Psoas muscle (tissue), 8 donors: ENCODE data around the gene SCARB1. TPM values are rescaled to one million over a fixed set of nuclear protein-coding genes. Genes with fewer than 3 reads are reported as not detected.

Source experiments
- ATAC-seq, 4 donors: fragments of 200-7000 bp; cut with Tn5 transposase; one replicate each; pipeline ENCODE4 v1.9.1; 2020; ENCODE audit warnings: moderate library complexity in 3 of 4, mild to moderate bottlenecking in 2 of 4
- DNase-seq, 2 donors: peaks; one replicate each; pipeline ENCODE4 v3.0.0-alpha.2; 2020
- H3K27ac ChIP-seq: fragments of 200-600 bp; one replicate; pipeline ENCODE4 v1.8.0; 2022
- H3K27me3 ChIP-seq, 3 donors: fragments of 200-600 bp in 1 of 3; one replicate each; pipeline versions ENCODE4 v1.6.1 to v1.8.0; 2013 to 2022; ENCODE audit warnings: low read length in 2 of 3, mild to moderate bottlenecking in 2 of 3, moderate library complexity in 1 of 3; ENCODE audit not compliant: insufficient read depth in 3 of 3
- H3K36me3 ChIP-seq, 2 donors: fragments of 200-600 bp in 1 of 2; one replicate each; pipeline versions ENCODE4 v1.6.1 to v1.8.0; 2013 to 2022; ENCODE audit warnings: low read depth in 1 of 2, mild to moderate bottlenecking in 1 of 2, moderate library complexity in 1 of 2; ENCODE audit not compliant: insufficient read depth in 1 of 2
- H3K4me1 ChIP-seq: fragments of 200-600 bp; one replicate; pipeline ENCODE4 v1.8.0; 2022
- H3K4me3 ChIP-seq: fragments of 200-600 bp; one replicate; pipeline ENCODE4 v1.8.0; 2022; ENCODE audit warnings: mild to moderate bottlenecking
- H3K9me3 ChIP-seq: fragments of 200-600 bp; one replicate; pipeline ENCODE4 v1.8.0; 2022
- CTCF ChIP-seq: fragments of 200-600 bp; IDR thresholded peaks from one replicate; pipeline ENCODE4 v1.8.0; 2022; ENCODE audit warnings: antibody characterized with exemption
- WGBS, 3 donors: extraction: QIAGEN DNeasy Blood & Tissue Kit; methylation state at CpG; one replicate each; pipeline versions ENCODE4 v1.1.6 to v1.1.7; 2013; 5-methylcytosine and 5-hydroxymethylcytosine counted together
- intact Hi-C, 2 donors: fragments of 100-400 bp; cut with DNase I; formaldehyde crosslinking; loops; one replicate each; pipeline versions ENCODE4 v1.11.0 to v1.14.2; 2022
- polyA plus RNA-seq, 3 donors: library from polyadenylated mRNA; stranded (reverse); fragments of 200-250 nt; gene quantifications; one replicate each; pipeline ENCODE4 v1.2.3, GENCODE V29; 2013
- total RNA-seq, 4 donors: library from RNA; stranded (reverse); fragmentation: NEBNext Ultra II Directional in 2 of 4; extraction: Animal tissue kit (Norgen Biotek cat#: 25700) in 2 of 4; gene quantifications; one replicate each; pipeline versions ENCODE4 v1.2.1 to v1.2.4, GENCODE V29; 2021 to 2023
- donor health status: healthy with polysubstance abuse.
- donor health status: DM: no; HTN: no; CAD: no; lungs with moderate emphysema.
- donor health status: Bipolar disorder and iron deficiency.
- donor health status: healthy.
- donor health status: DM: yes; HTN: yes; CAD: no.
- donor health status: DM: no; HTN: no; CAD: no.
- donor health status: DM: no; HTN: no; CAD: no.
- donor health status: DM: yes; HTN: yes; CAD: no.

SCARB1 gene
- total and polyA plus RNA-seq, 7 donors, result 5.7 to 19.6 (median 9.1) TPM

- H3K36me3 ChIP-seq, result peaks cover 0 to 6% of the 10 kb centered on the region in 2 donors
- no peak overlapping the region for H3K4me3 ChIP-seq
- no peak overlapping the region for H3K27ac ChIP-seq
- peaks cover 10% of the 10 kb centered on the region for H3K4me1 ChIP-seq
- intact Hi-C loops, result no loop called here
- H3K9me3 ChIP-seq, result no peaks in the 10 kb centered on the region
- TF ChIP-seq CTCF, result no peak
- ATAC-seq, result no peak
- H3K27me3 ChIP-seq, result no peaks in the 10 kb centered on the region
- no peak for DNase-seq
- WGBS, 3 donors, result 92 to 97% (median 95%) methylated on average over 6 of the region's 6 CpGs
These were observed 68.3 kb downstream of the SCARB1 start for GRCh38 chr12:124795081-124795948.

GRCh38 chr12:124792961-124793441, 70.7 kb downstream of the SCARB1 start:
- intact Hi-C loops, result no loop called here
- Histone ChIP-seq H3K4me1 (peaks cover 10% of the 10 kb centered on the region), H3K36me3 (peaks cover 0 to 6% of the 10 kb centered on the region in 2 donors), H3K9me3 (no peaks in the 10 kb centered on the region), H3K27me3 (no peaks in the 10 kb centered on the region), H3K27ac (no peak overlapping the region), H3K4me3 (no peak overlapping the region)
- ATAC-seq (no peak), DNase-seq (no peak)
- no peak for TF ChIP-seq CTCF
- WGBS, 3 donors, result 81 to 87% (median 87%) methylated on average over 15 of the region's 15 CpGs

- Histone ChIP-seq H3K4me1 (peaks cover 10% of the 10 kb centered on the region), H3K9me3 (no peaks in the 10 kb centered on the region), H3K36me3 (no peaks in the 10 kb centered on the region), H3K27ac (no peak overlapping the region), H3K27me3 (no peaks in the 10 kb centered on the region), H3K4me3 (no peak overlapping the region)
- no peak for TF ChIP-seq CTCF
- 85 to 88% (median 88%) methylated on average over 13 of the region's 13 CpGs for WGBS, 3 donors
- intact Hi-C loops, result no loop called here
- ATAC-seq, result no peak
- no peak for DNase-seq
These were observed 71.5 kb downstream of the SCARB1 start for GRCh38 chr12:124792156-124792555.

GRCh38 chr12:124790650-124791400, 72.8 kb downstream of the SCARB1 start:
- no peaks in the 10 kb centered on the region for H3K27me3 ChIP-seq
- H3K9me3 ChIP-seq, result no peaks in the 10 kb centered on the region
- ATAC-seq (peak; percentile 48 to 65 (median 54)), DNase-seq (no peak)
- no peak overlapping the region for H3K4me3 ChIP-seq
- 45 to 70% (median 48%) methylated on average over 21 of the region's 21 CpGs for WGBS, 3 donors
- no peak for TF ChIP-seq CTCF
- peaks cover 0 to 5% of the 10 kb centered on the region in 2 donors for H3K36me3 ChIP-seq
- intact Hi-C loops, result no loop called here
- H3K4me1 ChIP-seq, result peaks cover 10% of the 10 kb centered on the region
- H3K27ac ChIP-seq, result peak overlapping the region; percentile 13
